ENCODE data around the gene NCAN.

DNA sequence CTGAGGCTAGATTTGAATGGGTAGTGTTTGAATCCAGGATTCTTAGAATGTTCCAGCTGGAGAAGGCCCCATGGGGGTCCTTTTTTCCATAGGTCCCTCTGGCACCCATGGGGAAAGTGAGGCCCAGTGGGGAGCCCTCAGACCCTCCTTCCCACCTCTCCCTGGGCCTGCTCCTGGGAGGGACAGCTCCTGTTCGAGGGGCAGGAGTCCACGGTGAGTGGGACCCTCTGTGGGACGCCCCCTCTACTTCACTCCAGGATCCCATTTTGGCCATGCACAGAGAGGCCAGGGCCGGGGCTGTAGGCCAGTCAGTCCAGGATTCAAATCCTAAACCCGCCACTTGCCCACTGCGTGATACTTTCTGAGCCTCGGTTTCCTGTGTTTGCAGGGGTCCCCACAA, 49.3 kb upstream of the NCAN start:
- TF ChIP-seq POLR2A (IDR thresholded peaks at IDR 0.05; ENCODE audit: low read length) (no peak), GATA1 (IDR thresholded peaks at IDR 0.05; ENCODE audit: low read depth, low read length) (no peak)

Data from erythroblast (primary cell).